ENCODE data around the gene CTAGE15.
"Not testable (repeated sequence)": the region's sequence is repeated elsewhere in the genome, so short reads cannot be mapped to it uniquely, and the experiment has no call there.

Gene CTAGE15

GRCh38 chr7:143571501-143571900, at the start of gene CTAGE15:
Gene CTAGE15, plus strand, starts transcription at chr7:143571801. Its CDS starts 17 bp downstream, at chr7:143571818.
- DNase-seq = not testable (repeated sequence)

GRCh38 chr7:143522309-143522916, 49.2 kb upstream of the CTAGE15 start:
- DNase-seq = not testable (repeated sequence)

GRCh38 chr7:143531169-143531926, 40.3 kb upstream of the CTAGE15 start:
- not testable (repeated sequence) for DNase-seq

GRCh38 chr7:143531932-143532331, 39.7 kb upstream of the CTAGE15 start:
- DNase-seq = not testable (repeated sequence)

- not testable (repeated sequence) for DNase-seq
Measured at GRCh38 chr7:143533213-143533839, 38.3 kb upstream of the CTAGE15 start.

- DNase-seq = not testable (repeated sequence)
Measured at GRCh38 chr7:143536443-143536842, 35.2 kb upstream of the CTAGE15 start.

- not testable (repeated sequence) for DNase-seq
Measured at GRCh38 chr7:143543288-143544038, 28.1 kb upstream of the CTAGE15 start.

- DNase-seq = not testable (repeated sequence)
Measured at GRCh38 chr7:143555968-143556367, 15.6 kb upstream of the CTAGE15 start.

- not testable (repeated sequence) for DNase-seq
Measured at GRCh38 chr7:143563306-143563705, 8.3 kb upstream of the CTAGE15 start.

- DNase-seq = not testable (repeated sequence)
Measured at GRCh38 chr7:143566001-143566400, 5.6 kb upstream of the CTAGE15 start.

- DNase-seq = not testable (repeated sequence)
Measured at GRCh38 chr7:143588183-143588582, 16.6 kb downstream of the CTAGE15 start.

- DNase-seq = not testable (repeated sequence)
Measured at GRCh38 chr7:143589897-143590296, 18.3 kb downstream of the CTAGE15 start.

- DNase-seq = not testable (repeated sequence)
Measured at GRCh38 chr7:143598086-143598485, 26.5 kb downstream of the CTAGE15 start.

- DNase-seq = not testable (repeated sequence)
Measured at GRCh38 chr7:143603549-143603948, 31.9 kb downstream of the CTAGE15 start.

- not testable (repeated sequence) for DNase-seq
Measured at GRCh38 chr7:143606088-143606487, 34.5 kb downstream of the CTAGE15 start.

GRCh38 chr7:143615545-143615944, 43.9 kb downstream of the CTAGE15 start:
- not testable (repeated sequence) for DNase-seq

- DNase-seq = not testable (repeated sequence)
Measured at GRCh38 chr7:143617204-143617603, 45.6 kb downstream of the CTAGE15 start.

GRCh38 chr7:143620058-143620457, 48.5 kb downstream of the CTAGE15 start:
- DNase-seq = not testable (repeated sequence)

GRCh38 chr7:143620646-143621045, 49.0 kb downstream of the CTAGE15 start, which contains the start of gene TCAF2:
Gene TCAF2, plus strand, starts transcription at chr7:143620974.
- DNase-seq = not testable (repeated sequence)

GRCh38 chr7:143621175-143621574, 49.6 kb downstream of the CTAGE15 start:
- DNase-seq = not testable (repeated sequence)

GRCh38 chr7:143622130-143622529, 50.5 kb downstream of the CTAGE15 start:
- DNase-seq = not testable (repeated sequence)

All from NCI-H1417 (cell line).